ENCODE results near the gene BRINP1.
"Not testable (repeated sequence)": the region's sequence is repeated elsewhere in the genome, so short reads cannot be mapped to it uniquely, and the experiment has no call there.

BRINP1 gene

GRCh38 chr9:119179701-119180100 lies 189.5 kb downstream of the BRINP1 start:
- TF ChIP-seq CTCF (IDR thresholded peaks at IDR 0.05; ENCODE audit: insufficient read depth, low read length) (no peak), GABPA (IDR thresholded peaks at IDR 0.05; ENCODE audit: low read depth) (no peak), POLR2AphosphoS5 (IDR thresholded peaks at IDR 0.05; ENCODE audit: low read depth) (no peak), REST (IDR thresholded peaks at IDR 0.05; ENCODE audit: insufficient replicate concordance, low read depth) (no peak), SPI1 (IDR thresholded peaks at IDR 0.05; ENCODE audit: borderline replicate concordance, low read depth) (no peak)
- no peak overlapping the region for H3K27ac ChIP-seq (replicated peaks)
- DNase-seq (ENCODE audit: low read depth in 1 of 2, low spot score in 1 of 2): no peak

GRCh38 chr9:119177196-119177595 lies 192.0 kb downstream of the BRINP1 start:
- no peak for DNase-seq (ENCODE audit: low read depth in 1 of 2, low spot score in 1 of 2)
- no peak for TF ChIP-seq CTCF (IDR thresholded peaks at IDR 0.05; ENCODE audit: insufficient read depth, low read length)
- Histone ChIP-seq H3K27ac (replicated peaks) (no peak overlapping the region), H3K27me3 (ENCODE audit: insufficient read depth, poor library complexity, severe bottlenecking) (no peaks in the 10 kb centered on the region), H3K4me3 (replicated peaks; ENCODE audit: insufficient read depth, low read length) (no peak overlapping the region)

More at GRCh38 chr9:119179701-119180100, 189.5 kb downstream of the BRINP1 start:
- Histone ChIP-seq H3K27me3 (ENCODE audit: insufficient read depth, poor library complexity, severe bottlenecking) (no peaks in the 10 kb centered on the region), H3K4me3 (replicated peaks; ENCODE audit: insufficient read depth, low read length) (no peak overlapping the region)

- no peak for DNase-seq (ENCODE audit: low read depth in 1 of 2, low spot score in 1 of 2)
- H3K4me3 ChIP-seq (replicated peaks; ENCODE audit: insufficient read depth, low read length): no peak overlapping the region
- H3K27ac ChIP-seq (replicated peaks): no peak overlapping the region
- no peaks in the 10 kb centered on the region for H3K27me3 ChIP-seq (ENCODE audit: insufficient read depth, poor library complexity, severe bottlenecking)
- no peak for TF ChIP-seq CTCF (IDR thresholded peaks at IDR 0.05; ENCODE audit: insufficient read depth, low read length)
- no peak for TF ChIP-seq SPI1 (IDR thresholded peaks at IDR 0.05; ENCODE audit: borderline replicate concordance, low read depth)
- TF ChIP-seq GABPA (IDR thresholded peaks at IDR 0.05; ENCODE audit: low read depth): no peak
- TF ChIP-seq POLR2AphosphoS5 (IDR thresholded peaks at IDR 0.05; ENCODE audit: low read depth): no peak
- TF ChIP-seq REST (IDR thresholded peaks at IDR 0.05; ENCODE audit: insufficient replicate concordance, low read depth): no peak
Measured at GRCh38 chr9:119175581-119175980, 193.7 kb downstream of the BRINP1 start.

- H3K27ac ChIP-seq (replicated peaks); DNase-seq (ENCODE audit: low read depth in 1 of 2, low spot score in 1 of 2); H3K27me3 ChIP-seq (ENCODE audit: insufficient read depth, poor library complexity, severe bottlenecking); H3K4me3 ChIP-seq (replicated peaks; ENCODE audit: insufficient read depth, low read length): not testable (repeated sequence)
Measured at GRCh38 chr9:119169222-119169621, 200.0 kb downstream of the BRINP1 start.

Measured in HL-60 (cell line).